H9 (cell line): Measurements from ENCODE around the gene ARHGEF1. TPM values are rescaled to one million over a fixed set of nuclear protein-coding genes. Genes with fewer than 3 reads are reported as not detected.

Source experiments
- DNase-seq: peaks from one replicate; pipeline ENCODE4 v3.0.0-alpha.2; 2017
- H2AFZ ChIP-seq: one replicate; pipeline ENCODE4 v1.6.1; 2013; ENCODE audit warnings: mild to moderate bottlenecking, low read length, control low read depth, moderate library complexity
- H2AK5ac ChIP-seq: 2 replicates; pipeline ENCODE4 v1.6.1; 2013; ENCODE audit warnings: low read length, control low read depth, mixed read lengths; ENCODE audit not compliant: insufficient read length
- H2BK120ac ChIP-seq: one replicate; pipeline ENCODE4 v1.6.1; 2013; ENCODE audit warnings: low read depth, mild to moderate bottlenecking, low read length, control low read depth, inconsistent platforms; ENCODE audit not compliant: poor library complexity, severe bottlenecking
- H2BK12ac ChIP-seq: 2 replicates; pipeline ENCODE4 v1.6.1; 2013; ENCODE audit warnings: low read length, control low read depth, mixed read lengths, low read depth; ENCODE audit not compliant: insufficient read length
- H2BK15ac ChIP-seq: 2 replicates; pipeline ENCODE4 v1.6.1; 2013; ENCODE audit warnings: low read depth, low read length, control low read depth
- H2BK20ac ChIP-seq: one replicate; pipeline ENCODE4 v1.6.1; 2013; ENCODE audit warnings: low read depth, mild to moderate bottlenecking, low read length, control low read depth, inconsistent platforms; ENCODE audit not compliant: poor library complexity, severe bottlenecking
- H2BK5ac ChIP-seq: 2 replicates; pipeline ENCODE4 v1.6.1; 2013; ENCODE audit warnings: low read length, control low read depth, mixed read lengths; ENCODE audit not compliant: insufficient read length
- H3K14ac ChIP-seq: 2 replicates; pipeline ENCODE4 v1.6.1; 2013; ENCODE audit warnings: low read length, control low read depth; ENCODE audit not compliant: insufficient read depth
- H3K18ac ChIP-seq: 2 replicates; pipeline ENCODE4 v1.6.1; 2013; ENCODE audit warnings: low read depth, mild to moderate bottlenecking, mixed read lengths, low read length, control low read depth; ENCODE audit not compliant: insufficient read length
- H3K23ac ChIP-seq: 2 replicates; pipeline ENCODE4 v1.6.1; 2013; ENCODE audit warnings: low read length, control low read depth, mixed read lengths, low read depth; ENCODE audit not compliant: insufficient read length
- H3K23me2 ChIP-seq: 2 replicates; pipeline ENCODE4 v1.6.1; 2013; ENCODE audit warnings: low read depth, mild to moderate bottlenecking, mixed read lengths, low read length, control low read depth; ENCODE audit not compliant: insufficient read length, poor library complexity, severe bottlenecking
- H3K27ac ChIP-seq: 2 replicates; pipeline ENCODE4 v1.5.1; 2013; ENCODE audit warnings: low read length, control low read depth, mixed read lengths, low read depth; ENCODE audit not compliant: insufficient read length
- H3K27me3 ChIP-seq: 2 replicates; pipeline ENCODE4 v1.6.1; 2013; ENCODE audit warnings: low read length, control low read depth, inconsistent platforms; ENCODE audit not compliant: insufficient read depth
- H3K4ac ChIP-seq: 2 replicates; pipeline ENCODE4 v1.6.1; 2013; ENCODE audit warnings: low read depth, mild to moderate bottlenecking, control low read depth, inconsistent platforms, low read length, moderate library complexity
- H3K4me1 ChIP-seq: 2 replicates; pipeline ENCODE4 v1.6.1; 2013; ENCODE audit warnings: low read length, control low read depth, inconsistent platforms; ENCODE audit not compliant: insufficient read depth
- H3K4me2 ChIP-seq: 2 replicates; pipeline ENCODE4 v1.6.1; 2013; ENCODE audit warnings: low read length, control low read depth, mixed read lengths; ENCODE audit not compliant: insufficient read length, insufficient read depth
- H3K56ac ChIP-seq: 2 replicates; pipeline ENCODE4 v1.6.1; 2013; ENCODE audit warnings: low read depth, mild to moderate bottlenecking, mixed read lengths, low read length, control low read depth; ENCODE audit not compliant: insufficient read length
- H3K79me1 ChIP-seq: 2 replicates; pipeline ENCODE4 v1.6.1; 2013; ENCODE audit warnings: low read depth, mild to moderate bottlenecking, moderate library complexity, low read length, control low read depth, inconsistent platforms; ENCODE audit not compliant: insufficient read depth, poor library complexity, severe bottlenecking
- H3K79me2 ChIP-seq: 2 replicates; pipeline ENCODE4 v1.6.1; 2013; ENCODE audit warnings: low read length, control low read depth, inconsistent platforms; ENCODE audit not compliant: insufficient read depth
- H3K9ac ChIP-seq: 2 replicates; pipeline ENCODE4 v1.6.1; 2013; ENCODE audit warnings: low read length, control low read depth, mixed read lengths; ENCODE audit not compliant: insufficient read length; ENCODE audit errors: extremely low read depth
- H3K9me3 ChIP-seq: one replicate; pipeline ENCODE4 v1.6.1; 2013; ENCODE audit warnings: low read depth, low read length, inconsistent platforms; ENCODE audit not compliant: control insufficient read depth
- H3T11ph ChIP-seq: one replicate; pipeline ENCODE4 v1.6.1; 2013; ENCODE audit warnings: mild to moderate bottlenecking, low read length, control low read depth, inconsistent platforms
- H4K20me1 ChIP-seq: one replicate; pipeline ENCODE4 v1.6.1; 2013; ENCODE audit not compliant: control insufficient read depth, insufficient read length, insufficient read depth
- H4K5ac ChIP-seq: 2 replicates; pipeline ENCODE4 v1.6.1; 2013; ENCODE audit warnings: low read depth, mild to moderate bottlenecking, mixed read lengths, low read length, control low read depth; ENCODE audit not compliant: insufficient read length
- H4K8ac ChIP-seq: replicated peaks from 2 replicates; pipeline ENCODE4 v1.6.1; 2013; ENCODE audit warnings: low read length, control low read depth, mixed read lengths, low read depth; ENCODE audit not compliant: insufficient read length
- H4K91ac ChIP-seq: 2 replicates; pipeline ENCODE4 v1.6.1; 2013; ENCODE audit warnings: low read depth, mild to moderate bottlenecking, moderate library complexity, mixed read lengths, low read length, control low read depth; ENCODE audit not compliant: insufficient read length
- H3K27ac Mint-ChIP-seq, 3 experiments: 2 replicates in 2 of 3; 3 replicates in 1 of 3; pipeline ENCODE4 v1.8.0; 2020 to 2021; ENCODE audit warnings: mixed read lengths in 3 of 3, mild to moderate bottlenecking in 1 of 3, moderate library complexity in 1 of 3
- H3K27me3 Mint-ChIP-seq: 2 replicates; pipeline ENCODE4 v1.8.0; 2021; ENCODE audit warnings: low read depth, mild to moderate bottlenecking, moderate library complexity, mixed read lengths
- H3K36me3 Mint-ChIP-seq, 3 experiments: 2 replicates in 2 of 3; 3 replicates in 1 of 3; pipeline ENCODE4 v1.8.0; 2020 to 2021; ENCODE audit warnings: low read depth in 3 of 3, mixed read lengths in 3 of 3; ENCODE audit not compliant: insufficient read depth in 1 of 3
- H3K4me1 Mint-ChIP-seq, 2 experiments: 2 replicates each; pipeline ENCODE4 v1.8.0; 2020; ENCODE audit warnings: mixed read lengths in 2 of 2
- H3K4me3 Mint-ChIP-seq, 2 experiments: 2 replicates in 1 of 2; 3 replicates in 1 of 2; pipeline ENCODE4 v1.8.0; 2020 to 2021; ENCODE audit warnings: mild to moderate bottlenecking in 2 of 2, mixed read lengths in 2 of 2, moderate library complexity in 1 of 2
- H3K9me3 Mint-ChIP-seq, 2 experiments: 2 replicates in 1 of 2; 3 replicates in 1 of 2; pipeline ENCODE4 v1.8.0; 2020; ENCODE audit warnings: mild to moderate bottlenecking in 2 of 2, mixed read lengths in 2 of 2, moderate library complexity in 1 of 2
- WGBS: extraction: QIAGEN DNeasy Blood & Tissue Kit; methylation state at CpG from one replicate; pipeline ENCODE4 v1.1.7; 2013; ENCODE audit warnings: missing lambda C conversion rate, low lambda C conversion rate, mixed read lengths; ENCODE audit not compliant: insufficient read length; ENCODE audit errors: extremely low coverage; 5-methylcytosine and 5-hydroxymethylcytosine counted together
- total RNA-seq: library from RNA; stranded (reverse); gene quantifications from 2 replicates; pipeline ENCODE4 v1.2.1, GENCODE V29; 2021
- TF ChIP-seq, protein P1 (sequence below): fragments of 200-600 bp; sonication (generic); conservative IDR thresholded peaks from 3 replicates; pipeline ENCODE4 v1.8.0; 2021; ENCODE audit warnings: antibody characterized with exemption, mild to moderate bottlenecking

ARHGEF1 gene
- total RNA-seq, 1 experiment from 2014 or later: 50.3 TPM

DNA sequence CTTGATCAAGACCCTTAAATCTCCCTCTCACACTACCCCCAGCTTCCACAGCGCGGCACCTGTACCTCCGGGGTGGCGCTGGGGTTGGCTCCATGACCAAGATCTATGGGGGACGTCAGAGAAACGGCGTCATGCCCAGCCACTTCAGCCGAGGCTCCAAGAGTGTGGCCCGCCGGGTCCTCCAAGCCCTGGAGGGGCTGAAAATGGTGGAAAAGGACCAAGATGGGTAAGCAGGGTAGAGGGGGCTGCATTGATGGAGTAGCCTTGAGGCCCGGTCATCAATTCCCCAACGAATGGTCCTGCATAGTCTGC, 14.0 kb upstream of the ARHGEF1 start:
- Histone ChIP-seq H3K4ac (no peak overlapping the region), H3K4me1 (no peaks in the 10 kb centered on the region), H4K8ac (no peak overlapping the region), H3K79me2 (peaks cover 4% of the 10 kb centered on the region; the same call in 1 of the 2 replicates), H2AK5ac (no peak overlapping the region), H2BK5ac (no peak overlapping the region), H2BK12ac (no peak overlapping the region), H2AFZ (no peak overlapping the region), H3K18ac (no peak overlapping the region), H3K23ac (no peak overlapping the region), H3K79me1 (peaks cover 12% of the 10 kb centered on the region), H3K23me2 (no peaks in the 10 kb centered on the region), H3K9ac (no peak overlapping the region), H4K91ac (no peak overlapping the region), H2BK15ac (no peak overlapping the region), H3K27ac (no peak overlapping the region), H4K5ac (no peak overlapping the region), H3K56ac (no peak overlapping the region), H2BK20ac (no peak overlapping the region), H3T11ph (no peak overlapping the region), H3K4me2 (no peak overlapping the region), H3K27me3 (no peaks in the 10 kb centered on the region), H3K14ac (no peak overlapping the region), H4K20me1 (no peaks in the 10 kb centered on the region), H2BK120ac (no peak overlapping the region), H3K9me3 (no peaks in the 10 kb centered on the region)
- TF ChIP-seq, protein P1, sequence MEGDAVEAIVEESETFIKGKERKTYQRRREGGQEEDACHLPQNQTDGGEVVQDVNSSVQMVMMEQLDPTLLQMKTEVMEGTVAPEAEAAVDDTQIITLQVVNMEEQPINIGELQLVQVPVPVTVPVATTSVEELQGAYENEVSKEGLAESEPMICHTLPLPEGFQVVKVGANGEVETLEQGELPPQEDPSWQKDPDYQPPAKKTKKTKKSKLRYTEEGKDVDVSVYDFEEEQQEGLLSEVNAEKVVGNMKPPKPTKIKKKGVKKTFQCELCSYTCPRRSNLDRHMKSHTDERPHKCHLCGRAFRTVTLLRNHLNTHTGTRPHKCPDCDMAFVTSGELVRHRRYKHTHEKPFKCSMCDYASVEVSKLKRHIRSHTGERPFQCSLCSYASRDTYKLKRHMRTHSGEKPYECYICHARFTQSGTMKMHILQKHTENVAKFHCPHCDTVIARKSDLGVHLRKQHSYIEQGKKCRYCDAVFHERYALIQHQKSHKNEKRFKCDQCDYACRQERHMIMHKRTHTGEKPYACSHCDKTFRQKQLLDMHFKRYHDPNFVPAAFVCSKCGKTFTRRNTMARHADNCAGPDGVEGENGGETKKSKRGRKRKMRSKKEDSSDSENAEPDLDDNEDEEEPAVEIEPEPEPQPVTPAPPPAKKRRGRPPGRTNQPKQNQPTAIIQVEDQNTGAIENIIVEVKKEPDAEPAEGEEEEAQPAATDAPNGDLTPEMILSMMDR: no peak
- H3K4me3 Mint-ChIP-seq: no peak overlapping the region
- H3K36me3 Mint-ChIP-seq: peaks cover 44 to 78% (median 67%) of the 10 kb centered on the region in 3 experiments
- H3K27me3 Mint-ChIP-seq: peaks cover 3% of the 10 kb centered on the region; the same call in 1 of the 2 replicates
- H3K27ac Mint-ChIP-seq: peak overlapping the region in 2 of 3 experiments; percentile 39 to 96; a peak in 2 of 7 replicates
- no CpG with 5 or more reads among the region's 12 CpGs for WGBS
- H3K9me3 Mint-ChIP-seq: no peaks in the 10 kb centered on the region
- H3K4me1 Mint-ChIP-seq: peaks cover 15 to 23% of the 10 kb centered on the region in 2 experiments
- no peak for DNase-seq
